HG03432 (cell line): ENCODE measurements around the gene ERCC5.
A peak's percentile ranks its signal among the peaks of the same experiment; 100 is the strongest.

Experiments
- ATAC-seq: cut with Tn5 transposase; IDR thresholded peaks from one replicate; pipeline ENCODE4 v1.9.1; 2021; ENCODE audit warnings: mild to moderate bottlenecking, moderate library complexity; ENCODE audit not compliant: unreplicated experiment

The ERCC5 gene

DNA sequence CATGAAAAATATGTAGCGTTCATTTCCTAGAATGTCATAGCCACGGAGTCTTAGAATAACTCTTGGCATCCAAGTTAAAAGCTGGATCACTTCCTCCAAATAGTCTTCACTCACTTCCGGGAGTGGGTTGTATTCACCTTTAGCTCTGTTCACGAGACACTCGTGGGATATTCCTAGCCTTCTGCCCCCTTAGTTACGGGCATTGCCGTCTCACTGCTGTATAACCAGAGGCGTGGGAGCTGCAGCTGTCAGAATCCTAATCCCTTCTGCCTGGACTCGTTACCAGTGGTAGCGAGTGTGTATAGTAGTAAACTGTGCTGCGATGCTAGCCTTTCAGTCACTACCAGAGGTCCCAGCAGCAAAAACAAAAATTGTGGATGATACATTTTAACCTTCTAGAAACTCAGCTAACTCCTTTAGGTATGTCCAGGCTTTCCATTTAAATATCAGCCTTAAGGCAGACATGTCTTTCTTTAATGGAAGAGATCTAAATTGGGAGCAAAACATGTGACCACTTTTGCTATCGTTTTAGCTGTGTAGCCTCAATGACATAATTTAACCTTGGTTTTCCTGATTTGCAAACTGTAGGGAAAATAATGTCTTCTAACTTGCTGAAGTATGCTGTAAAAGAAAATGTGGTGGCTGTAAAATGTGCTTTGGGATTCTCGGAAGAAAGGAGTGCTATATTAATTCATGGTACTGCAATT, 34.1 kb downstream of the ERCC5 start:
- ATAC-seq, result no peak

DNA sequence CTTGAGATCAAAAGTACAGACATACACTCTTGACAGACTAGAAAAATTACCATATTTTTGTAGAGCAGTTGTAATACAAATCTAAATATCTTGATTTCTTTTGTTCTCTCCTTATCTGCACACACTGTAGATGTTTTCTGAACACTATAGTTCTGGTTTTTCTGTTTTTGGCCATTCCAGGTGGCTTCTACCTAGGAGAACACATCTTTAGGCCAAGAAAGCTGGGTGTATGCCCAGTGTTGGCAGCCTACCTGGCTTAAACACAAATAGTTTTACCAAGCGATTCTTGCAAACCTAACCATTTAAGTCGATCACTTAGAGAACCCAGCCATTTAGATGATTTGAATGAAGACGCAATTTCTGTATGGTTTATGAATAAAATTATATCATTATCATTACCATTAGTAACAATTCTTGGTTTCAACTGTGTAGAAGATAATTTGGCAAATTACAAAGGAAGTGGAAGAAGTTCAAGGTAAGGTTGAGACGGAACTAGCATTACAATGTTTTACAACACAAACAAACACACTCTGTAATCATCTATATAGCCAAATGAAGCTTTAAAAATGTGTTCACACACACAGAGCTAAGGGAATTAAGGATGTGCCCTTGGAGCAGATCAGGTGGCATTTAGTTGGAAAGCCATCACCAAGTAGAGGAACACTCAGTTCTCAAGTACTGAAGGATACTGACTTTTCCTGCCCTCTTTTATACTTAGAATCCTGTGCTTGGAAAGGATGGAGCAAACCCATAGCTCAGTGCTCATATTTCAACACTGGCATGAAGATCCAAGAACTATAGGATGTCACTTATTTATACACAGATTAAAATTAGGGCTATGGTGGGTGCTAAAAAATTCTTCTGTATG, 36.2 kb downstream of the ERCC5 start:
- ATAC-seq, result no peak

DNA sequence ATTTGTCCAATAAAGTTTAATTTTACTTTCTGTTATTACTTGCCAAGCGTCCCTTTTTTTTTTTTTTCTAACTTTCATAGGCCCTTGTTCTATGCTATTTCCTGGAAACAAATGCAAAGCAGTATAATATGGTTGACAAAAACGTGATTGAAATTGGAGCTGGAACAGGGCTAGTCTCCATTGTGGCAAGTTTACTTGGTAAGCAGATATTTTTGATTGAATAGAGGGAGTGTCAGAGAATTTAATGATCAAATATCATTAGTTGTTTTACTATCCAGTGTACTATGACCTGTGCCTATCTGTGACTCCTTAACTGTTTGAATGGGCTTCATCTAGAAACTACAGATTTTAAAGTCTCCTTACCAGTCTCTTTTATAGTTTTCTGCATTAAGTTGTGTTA, 46.7 kb downstream of the ERCC5 start:
- ATAC-seq, result no peak

DNA sequence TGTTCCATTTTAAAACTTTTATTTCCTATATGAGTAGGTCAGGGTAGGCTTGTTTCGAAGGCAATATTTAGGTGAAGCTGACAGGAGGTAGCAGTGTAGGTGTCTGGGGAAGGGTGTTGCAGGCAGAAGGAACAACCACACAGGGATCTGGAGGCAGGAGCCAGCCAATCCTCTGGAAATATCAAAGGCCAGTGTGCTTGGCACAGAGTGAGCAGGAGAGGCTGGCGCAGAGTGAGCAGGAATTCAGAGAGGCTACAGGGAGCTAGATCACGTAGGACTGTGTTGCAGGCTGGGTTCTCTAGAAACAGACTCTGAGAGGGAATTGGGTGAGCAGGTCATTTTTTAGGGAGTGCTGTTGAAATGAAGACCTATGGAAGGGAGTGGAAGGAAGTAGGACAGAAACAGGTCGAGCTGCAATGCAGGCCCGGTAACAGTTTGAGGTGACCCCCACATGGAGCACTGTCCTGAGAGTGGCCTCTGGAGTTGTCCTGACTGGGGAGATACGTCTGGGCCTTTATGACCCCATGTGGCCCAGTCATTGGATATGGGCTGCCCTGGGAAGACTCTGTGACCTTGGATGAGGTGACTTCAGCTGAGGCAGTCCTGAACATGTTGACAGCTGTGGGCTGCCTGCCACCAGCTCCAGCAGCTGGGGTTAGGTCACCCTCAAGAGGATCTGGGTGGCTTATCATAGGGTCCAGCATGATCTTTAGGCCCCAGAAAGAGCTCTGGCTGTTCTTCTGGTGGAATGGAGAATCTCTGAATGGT, 51.7 kb downstream of the ERCC5 start:
- peak; percentile 12 for ATAC-seq

DNA sequence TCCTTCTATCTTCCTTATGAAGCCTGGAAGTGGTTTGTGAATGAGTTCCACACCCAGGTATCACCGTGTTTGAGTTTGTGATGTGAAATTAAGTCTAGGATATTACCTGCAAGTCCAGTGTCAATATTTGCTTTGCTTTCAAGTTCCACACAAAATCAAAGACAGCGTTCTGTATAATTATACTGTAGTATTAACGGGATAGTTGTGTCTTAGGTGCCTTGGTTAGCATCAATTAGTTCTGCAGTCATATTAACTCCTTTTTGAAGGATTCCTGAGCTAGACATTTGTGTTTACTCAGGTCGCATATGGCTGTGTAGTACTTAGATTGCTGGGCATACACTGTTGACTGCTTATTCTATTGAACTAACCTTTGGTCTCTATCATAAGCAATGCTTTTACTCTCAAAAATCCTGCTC, 54.4 kb downstream of the ERCC5 start:
- ATAC-seq, result no peak

DNA sequence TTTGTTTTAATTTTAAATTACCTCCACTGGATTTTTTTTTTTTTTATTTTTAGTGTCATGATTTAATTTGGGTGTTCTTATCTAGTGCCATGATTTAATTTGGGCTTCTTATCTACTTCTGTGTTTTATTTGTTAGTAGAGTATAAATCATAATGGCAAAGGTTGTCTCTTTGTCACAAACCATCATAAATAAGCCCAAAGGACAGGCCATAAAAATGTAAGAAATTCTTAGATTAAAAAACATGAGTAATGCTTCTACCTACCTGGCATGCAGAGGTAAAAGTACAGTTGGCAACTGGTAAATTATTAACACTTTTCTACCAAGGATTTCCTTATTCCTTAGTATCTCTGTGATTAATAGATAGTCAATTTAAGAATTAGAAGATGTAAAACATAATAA, 55.2 kb downstream of the ERCC5 start:
- no peak for ATAC-seq

DNA sequence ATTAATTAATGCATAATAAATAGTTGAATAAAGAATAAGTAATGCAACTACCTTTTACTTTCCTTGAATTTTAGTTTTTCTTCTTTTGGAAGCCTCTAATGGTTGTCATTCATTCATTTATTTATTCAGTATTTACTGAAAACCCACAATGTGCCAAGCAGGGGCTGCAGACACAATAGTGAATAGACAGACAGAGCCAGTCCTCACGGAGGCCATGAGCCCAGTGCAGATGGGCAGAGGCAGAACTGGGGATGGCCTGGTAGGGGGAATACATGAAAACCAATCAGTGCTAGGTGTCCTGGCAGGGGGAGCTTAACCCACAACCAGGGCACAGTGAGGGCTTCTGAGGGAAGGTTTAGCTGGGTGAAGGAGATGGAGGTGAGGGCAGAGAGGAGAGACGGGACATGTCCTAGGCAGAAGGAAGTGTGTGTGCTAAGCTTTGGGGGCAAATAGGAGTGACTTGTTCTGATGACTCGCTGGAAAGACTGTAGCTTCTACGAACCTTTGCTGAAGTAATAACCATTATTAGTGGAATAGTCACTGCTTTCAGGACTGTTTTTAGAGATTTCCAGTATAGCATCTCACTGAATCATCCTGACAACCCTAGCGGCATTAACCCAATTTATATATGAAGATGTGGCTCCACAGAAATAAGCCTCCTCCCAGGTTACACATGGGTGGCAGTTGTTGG, 55.9 kb downstream of the ERCC5 start:
- no peak for ATAC-seq

DNA sequence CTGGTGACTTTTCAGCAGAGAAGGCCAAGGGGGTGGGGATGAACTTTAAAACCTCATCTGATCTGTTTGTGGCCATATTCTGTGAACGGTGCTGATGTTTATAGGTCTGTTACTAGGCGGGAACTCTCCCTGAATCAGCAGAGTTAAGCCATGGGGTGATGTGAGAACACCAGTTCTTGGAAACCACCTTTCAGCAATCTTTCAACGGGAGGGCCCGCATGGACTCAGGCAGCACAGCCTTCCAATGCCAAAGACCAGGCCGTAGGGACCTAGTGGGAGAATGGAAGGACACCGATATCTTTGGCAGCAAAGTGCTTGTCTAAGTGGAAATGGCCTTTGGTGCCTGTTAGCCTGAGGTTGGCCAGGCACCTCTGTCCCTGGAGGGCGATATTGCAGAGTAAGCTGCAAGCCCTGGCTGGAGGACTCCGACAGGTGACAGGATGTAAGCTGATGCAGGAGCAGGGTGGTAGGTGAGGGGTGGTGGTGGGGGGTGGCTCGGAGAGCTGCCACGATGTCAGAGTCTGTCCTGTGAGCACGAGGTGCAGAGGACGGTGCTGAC, 57.0 kb downstream of the ERCC5 start:
- ATAC-seq, result no peak

DNA sequence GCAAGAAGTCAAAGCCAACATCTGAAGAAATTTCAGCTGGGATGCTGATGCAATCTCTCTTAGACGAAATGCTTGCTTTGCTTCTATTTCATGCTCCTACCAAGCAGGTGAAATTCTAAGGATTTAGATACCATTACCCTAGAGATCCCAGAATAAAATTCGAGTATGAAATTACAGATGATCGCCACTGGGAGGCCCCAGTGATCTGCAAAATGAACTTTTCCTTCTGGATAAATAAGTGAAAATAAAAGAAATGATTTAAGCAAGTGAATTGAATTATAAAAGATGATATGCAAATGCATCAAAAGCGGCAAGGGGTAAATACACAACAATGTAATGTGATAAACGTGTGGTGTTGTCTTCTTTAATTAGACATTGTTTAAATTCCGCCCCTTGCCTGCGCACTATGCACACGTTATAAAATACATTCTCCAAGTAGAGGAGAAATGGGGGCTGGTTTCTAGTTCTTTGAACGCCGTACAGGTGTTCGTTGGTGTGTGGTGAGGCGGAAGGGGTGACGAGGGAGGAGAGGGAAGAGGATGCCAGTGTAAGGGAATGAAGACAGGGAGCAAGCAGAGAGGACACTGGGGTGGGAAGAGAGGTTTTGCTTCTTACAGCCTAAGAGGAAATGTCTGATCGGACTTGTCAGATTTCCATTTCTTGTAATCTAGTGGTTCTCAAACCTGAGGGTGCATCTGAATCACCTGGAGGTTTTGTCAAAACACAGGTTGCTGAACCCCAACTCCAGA, 58.0 kb downstream of the ERCC5 start:
- ATAC-seq, result no peak

DNA sequence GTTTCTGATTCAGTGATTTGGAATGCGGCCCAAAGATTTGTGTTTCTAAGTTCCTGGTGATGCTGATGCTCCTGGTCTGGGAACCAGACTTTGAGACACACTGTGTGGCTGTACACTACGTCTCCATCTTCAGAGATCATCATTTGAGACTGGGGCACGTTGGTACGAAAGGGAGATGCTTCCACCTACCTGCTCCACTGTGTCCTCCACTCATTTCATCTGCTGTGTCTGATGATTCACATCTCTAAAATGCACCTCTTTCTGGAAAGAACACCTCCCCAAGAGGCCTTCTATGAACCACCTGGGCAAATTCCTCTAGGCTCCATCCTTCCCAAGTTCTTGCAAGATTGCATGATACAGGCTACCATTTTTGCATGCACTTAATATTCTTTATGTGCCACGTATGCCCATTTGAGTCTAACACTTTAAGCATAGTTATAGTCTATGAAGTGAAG, 58.6 kb downstream of the ERCC5 start:
- no peak for ATAC-seq

DNA sequence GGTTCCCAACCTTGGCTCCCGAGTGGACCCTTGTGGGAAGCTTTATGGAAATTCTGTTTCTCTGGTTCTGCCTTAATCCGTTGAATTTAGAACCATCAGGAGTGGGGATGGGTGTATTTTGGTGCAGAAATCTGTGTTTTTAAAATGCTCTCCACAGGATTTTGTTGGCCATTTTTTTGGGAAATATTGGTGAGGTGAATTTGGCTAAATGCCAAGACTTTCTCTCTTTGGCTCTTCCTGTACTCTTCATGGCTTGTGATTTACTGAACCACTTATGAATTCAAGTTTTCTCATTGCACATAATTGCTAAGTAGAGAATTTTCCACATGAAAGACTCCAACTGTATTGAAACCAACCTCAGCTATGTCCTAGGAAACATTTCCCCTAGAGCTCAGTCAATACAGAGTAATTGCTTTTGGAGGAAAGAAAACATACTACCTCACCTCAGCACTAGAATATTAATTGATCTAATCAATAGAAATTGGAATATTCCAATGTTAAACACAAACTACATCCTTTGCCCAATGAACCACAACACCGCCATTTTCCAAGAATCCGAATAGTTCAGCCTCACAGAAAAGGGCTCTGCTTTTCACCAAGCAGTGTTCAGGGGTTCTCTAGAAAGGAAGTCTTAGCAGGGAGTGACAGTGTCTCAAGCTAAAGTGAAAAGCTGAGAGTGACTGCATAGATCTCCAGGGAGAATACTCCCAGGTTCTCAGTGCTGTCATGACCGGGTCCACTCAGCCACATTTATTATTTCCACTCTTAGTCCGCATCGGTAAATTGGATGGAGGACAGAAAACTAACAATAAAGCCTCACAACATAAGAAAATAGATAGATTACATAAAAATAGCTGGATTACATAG, 60.3 kb downstream of the ERCC5 start:
- ATAC-seq, result no peak

DNA sequence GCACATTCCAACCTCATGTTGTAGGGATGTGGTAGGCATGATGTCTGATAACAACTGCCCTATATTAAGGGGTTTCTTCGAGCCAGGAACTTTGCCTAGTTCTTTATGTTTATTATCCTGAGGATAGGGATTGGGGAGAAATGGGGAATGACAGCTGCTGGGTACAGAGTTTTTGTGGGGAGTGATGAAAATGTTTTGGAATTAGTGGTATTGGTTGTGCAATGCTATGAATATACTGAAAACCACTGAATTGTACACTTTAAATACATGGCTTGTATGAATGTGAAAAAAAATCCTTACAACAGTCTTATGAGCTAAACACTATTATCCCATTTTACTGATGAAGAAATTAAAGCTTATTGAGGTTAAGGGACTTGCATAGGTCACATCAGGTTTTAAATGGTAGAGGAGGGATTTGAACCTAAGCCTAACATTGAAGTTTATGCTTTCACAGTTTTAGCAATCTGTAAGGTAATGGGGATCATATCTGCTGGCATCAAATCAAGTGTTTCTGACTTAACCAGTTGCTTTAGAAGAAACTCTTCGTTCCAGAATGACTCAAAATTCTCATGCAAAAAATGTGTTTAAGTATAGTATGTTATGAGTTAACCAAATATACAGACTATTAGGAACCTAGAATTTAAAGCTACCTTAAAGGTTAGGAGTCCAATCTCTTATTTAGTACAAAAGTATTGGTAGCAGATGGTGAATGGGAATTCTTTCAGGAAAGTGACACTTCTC, 61.4 kb downstream of the ERCC5 start:
- peak; percentile 85 for ATAC-seq

DNA sequence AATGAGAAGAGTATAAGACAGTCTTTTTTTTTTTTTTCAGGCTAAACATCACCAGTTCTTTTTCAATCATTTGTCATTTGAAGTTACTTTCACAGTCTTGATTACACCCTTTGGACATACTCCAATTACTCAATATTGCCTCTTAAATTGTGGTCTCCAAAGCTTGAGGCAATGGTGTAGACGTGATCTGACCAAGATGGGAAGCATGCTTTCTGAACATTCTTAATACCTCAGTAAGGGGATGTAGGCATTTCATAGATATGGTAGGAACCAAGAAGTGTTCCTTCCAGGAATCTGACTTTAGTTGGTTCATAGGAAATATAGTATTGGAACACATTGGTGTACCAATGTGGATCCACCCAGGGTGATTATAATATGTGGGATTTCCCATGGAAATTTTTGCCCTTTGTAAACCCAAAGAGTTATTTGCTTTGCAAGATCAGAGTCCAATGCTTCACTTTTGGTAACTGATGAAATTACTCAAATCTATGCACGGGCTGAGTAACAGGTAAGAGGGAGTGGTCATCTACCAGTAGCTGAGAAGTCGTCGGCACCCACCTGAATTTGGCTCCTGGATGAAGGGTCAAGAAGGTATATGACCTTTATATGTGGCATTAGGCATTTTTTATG, 62.2 kb downstream of the ERCC5 start:
- ATAC-seq, result no peak

DNA sequence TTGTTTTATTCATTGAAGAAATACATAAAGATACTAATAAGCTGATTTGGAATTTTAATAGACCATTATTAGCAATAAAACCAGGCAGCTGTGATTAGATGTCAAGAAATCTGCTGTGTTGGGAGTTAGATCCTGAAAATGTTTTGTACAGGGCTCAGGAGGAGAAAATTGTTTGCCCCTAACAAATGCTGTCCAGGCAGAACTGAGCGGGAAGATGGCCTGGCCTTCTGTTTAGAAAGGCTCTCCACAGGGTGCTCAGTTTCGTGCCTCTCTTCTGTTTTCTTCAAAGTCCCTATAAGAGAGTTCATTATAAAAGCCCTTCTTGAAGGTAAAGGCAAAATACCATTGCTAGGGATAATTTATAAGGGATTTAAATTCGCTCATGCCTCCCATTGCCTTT, 64.1 kb downstream of the ERCC5 start:
- no peak for ATAC-seq

DNA sequence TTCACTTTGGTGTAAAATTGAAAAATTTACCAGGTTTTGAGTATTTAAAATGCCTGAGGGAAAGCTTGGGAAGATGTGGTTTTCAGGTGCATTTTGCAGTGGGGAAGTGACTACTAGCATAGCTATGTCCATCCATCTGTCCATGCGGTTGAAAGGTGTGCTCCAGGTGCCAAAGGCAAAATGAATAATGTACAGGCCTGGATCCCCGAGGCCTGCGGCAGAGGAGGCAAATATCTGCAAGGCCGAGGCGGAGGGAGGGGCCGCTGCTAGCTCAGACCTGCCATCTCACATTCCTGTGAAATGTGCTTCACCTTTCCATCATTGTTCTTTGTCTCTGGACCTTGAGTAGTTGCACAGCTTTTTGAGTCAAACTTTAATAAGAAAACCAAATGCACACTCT, 65.5 kb downstream of the ERCC5 start:
- ATAC-seq, result no peak

DNA sequence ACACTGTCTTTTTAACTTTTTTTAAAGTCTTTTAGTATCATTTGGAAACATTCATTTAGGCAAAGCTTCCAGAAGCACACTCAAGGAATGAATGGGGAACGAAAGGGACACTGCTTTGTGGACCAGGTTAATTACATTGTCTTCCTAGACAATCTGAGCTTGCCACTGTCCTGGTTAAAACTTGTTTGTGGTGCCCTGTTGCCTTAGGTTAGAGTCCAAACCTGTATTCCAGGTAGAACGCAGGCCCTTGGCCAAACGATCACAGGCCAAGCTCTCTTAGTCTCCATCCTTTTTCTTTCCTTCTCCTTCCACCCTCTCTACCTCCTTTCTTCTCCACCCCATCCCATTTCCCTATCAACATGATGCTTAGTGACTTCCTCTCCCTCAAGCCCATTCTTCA, 66.8 kb downstream of the ERCC5 start:
- no peak for ATAC-seq

DNA sequence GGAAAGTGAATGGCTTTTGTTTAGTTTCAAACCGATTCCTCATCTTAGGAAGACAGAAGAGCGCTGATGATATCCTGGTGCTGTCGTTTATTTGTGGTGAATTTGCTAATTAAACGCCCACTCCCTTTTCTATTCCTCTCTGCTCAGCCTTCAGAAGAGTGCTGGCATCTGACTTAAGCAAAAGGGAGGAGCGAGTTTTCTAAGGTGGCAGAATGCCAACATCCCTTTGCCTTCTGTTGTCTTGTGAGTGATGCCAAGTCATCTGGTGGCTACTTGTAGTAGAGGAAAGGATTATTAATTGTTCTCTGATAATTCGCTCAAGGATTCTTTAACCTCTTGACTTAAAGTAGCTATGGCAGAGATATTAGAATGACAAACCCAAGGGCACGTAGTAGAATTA, 68.1 kb downstream of the ERCC5 start:
- no peak for ATAC-seq
